Activated T-helper 1 cell treated with Interleukin-2 at 50 U/mL for 16 hours (primary cell): ENCODE data around the gene PRICKLE2.
"Not testable (repeated sequence)": the region's sequence is repeated elsewhere in the genome, so short reads cannot be mapped to it uniquely, and the experiment has no call there.

ENCODE experiments used
- DNase-seq: peaks from one replicate; pipeline ENCODE4 v3.0.0-alpha.2; 2020; ENCODE audit warnings: low read depth

The PRICKLE2 gene

GRCh38 chr3:64098670-64099069 is 126.6 kb downstream of the PRICKLE2 start:
- no peak for DNase-seq

GRCh38 chr3:64097920-64098319 is 127.3 kb downstream of the PRICKLE2 start:
- DNase-seq: no peak

- no peak for DNase-seq
Observed at GRCh38 chr3:64095802-64096201, 129.5 kb downstream of the PRICKLE2 start.

GRCh38 chr3:64094713-64095079 is 130.6 kb downstream of the PRICKLE2 start:
- DNase-seq: no peak

GRCh38 chr3:64093825-64094712 is 131.2 kb downstream of the PRICKLE2 start:
- DNase-seq: no peak

GRCh38 chr3:64093211-64093610 is 132.1 kb downstream of the PRICKLE2 start:
- no peak for DNase-seq

- no peak for DNase-seq
Observed at GRCh38 chr3:64091501-64091900, 133.8 kb downstream of the PRICKLE2 start.

GRCh38 chr3:64089386-64089785 is 135.9 kb downstream of the PRICKLE2 start:
- not testable (repeated sequence) for DNase-seq

GRCh38 chr3:64088408-64089205 is 136.7 kb downstream of the PRICKLE2 start:
- no peak for DNase-seq

GRCh38 chr3:64086479-64087252 is 138.6 kb downstream of the PRICKLE2 start:
- no peak for DNase-seq

- DNase-seq: no peak
Observed at GRCh38 chr3:64084640-64085039, 140.6 kb downstream of the PRICKLE2 start.

- no peak for DNase-seq
Observed at GRCh38 chr3:64083575-64083974, 141.7 kb downstream of the PRICKLE2 start.

- no peak for DNase-seq
Observed at GRCh38 chr3:64082961-64083541, 142.2 kb downstream of the PRICKLE2 start.

GRCh38 chr3:64082411-64082810 is 142.9 kb downstream of the PRICKLE2 start:
- no peak for DNase-seq

- no peak for DNase-seq
Observed at GRCh38 chr3:64081235-64081630, 144.0 kb downstream of the PRICKLE2 start.

- DNase-seq: no peak
Observed at GRCh38 chr3:64080616-64081234, 144.5 kb downstream of the PRICKLE2 start.

- DNase-seq: no peak
Observed at GRCh38 chr3:64079369-64080150, 145.7 kb downstream of the PRICKLE2 start.

GRCh38 chr3:64078966-64079365 is 146.3 kb downstream of the PRICKLE2 start:
- DNase-seq: no peak

- DNase-seq: no peak
Observed at GRCh38 chr3:64074895-64075679, 150.2 kb downstream of the PRICKLE2 start.

GRCh38 chr3:64074060-64074459 is 151.2 kb downstream of the PRICKLE2 start:
- no peak for DNase-seq
